H1 (cell line): ENCODE measurements around the gene ADAM19. TPM values are rescaled to one million over a fixed set of nuclear protein-coding genes. Genes with fewer than 3 reads are reported as not detected.

Source experiments
- CTCF ChIA-PET: fragments of 300-600 bp; sonication (Branson Sonifier 250); formaldehyde crosslinking; loops from one replicate; lab custom pipeline; 2021; ENCODE audit not compliant: partially characterized antibody; lab: Charles Lee
- POLR2A ChIA-PET: fragments of 300-600 bp; sonication (Branson Sonifier 250); formaldehyde crosslinking; loops from one replicate; lab custom pipeline; 2021; ENCODE audit warnings: inconsistent platforms; ENCODE audit not compliant: partially characterized antibody; lab: Charles Lee
- DNase-seq, 2 experiments: peaks; one replicate each; pipeline versions ENCODE4 v3.0.0 to v3.0.0-alpha.2; 2010 to 2022; ENCODE audit warnings: low spot score in 2 of 2, low read depth in 1 of 2, mixed read lengths in 1 of 2
- FAIRE-seq: peaks from 2 replicates; lab custom pipeline; 2011; peaks lifted over from hg19 to GRCh38; lab: Jason Lieb, UNC
- H2AFZ ChIP-seq: 2 replicates; pipeline ENCODE4 v1.8.1; 2012; ENCODE audit warnings: low read length, inconsistent platforms
- H2AK5ac ChIP-seq: 2 replicates; pipeline ENCODE4 v1.6.1; 2013; ENCODE audit warnings: low read depth, low read length
- H2BK120ac ChIP-seq: replicated peaks from 2 replicates; pipeline ENCODE3; 2013; ENCODE audit warnings: low read depth, low read length, inconsistent platforms
- H2BK12ac ChIP-seq: 2 replicates; pipeline ENCODE4 v1.6.1; 2013; ENCODE audit warnings: low read depth, low read length
- H2BK15ac ChIP-seq: 2 replicates; pipeline ENCODE4 v1.6.1; 2013; ENCODE audit warnings: low read length
- H2BK20ac ChIP-seq: 2 replicates; pipeline ENCODE4 v1.6.1; 2013; ENCODE audit warnings: low read length
- H2BK5ac ChIP-seq: 2 replicates; pipeline ENCODE4 v1.6.1; 2013; ENCODE audit warnings: low read depth, low read length
- H3K14ac ChIP-seq: 2 replicates; pipeline ENCODE4 v1.6.1; 2013; ENCODE audit warnings: inconsistent platforms; ENCODE audit not compliant: insufficient read length
- H3K18ac ChIP-seq: 2 replicates; pipeline ENCODE4 v1.6.1; 2013; ENCODE audit warnings: low read length; ENCODE audit errors: extremely low read depth
- H3K23ac ChIP-seq: 2 replicates; pipeline ENCODE4 v1.6.1; 2013; ENCODE audit warnings: inconsistent platforms; ENCODE audit not compliant: insufficient read length
- H3K23me2 ChIP-seq: 2 replicates; pipeline ENCODE4 v1.6.1; 2013; ENCODE audit warnings: low read depth, low read length
- H3K27ac ChIP-seq: 2 replicates; pipeline ENCODE4 v1.6.1; 2011; ENCODE audit warnings: low read depth, low read length, inconsistent platforms
- H3K27me3 ChIP-seq, 4 experiments: replicated peaks in 1 of 4; 1 replicate in 1 of 4; 2 replicates in 3 of 4; pipeline versions ENCODE4 v1.6.1 to v1.8.1; 2011 to 2013; ENCODE audit warnings: low read length in 3 of 4, mild to moderate bottlenecking in 3 of 4, inconsistent platforms in 2 of 4, mixed read lengths in 2 of 4, moderate library complexity in 1 of 4; ENCODE audit not compliant: control insufficient read depth in 3 of 4, insufficient read depth in 3 of 4; ENCODE audit errors: extremely low read depth in 1 of 4
- H3K36me3 ChIP-seq, 4 experiments: 2 replicates each; pipeline versions ENCODE4 v1.6.1 to v1.8.1; 2011 to 2013; ENCODE audit warnings: mild to moderate bottlenecking in 4 of 4, low read length in 3 of 4, moderate library complexity in 2 of 4, control low read depth in 1 of 4, inconsistent platforms in 1 of 4; ENCODE audit not compliant: insufficient read depth in 4 of 4, control insufficient read depth in 2 of 4
- H3K4ac ChIP-seq: replicated peaks from 2 replicates; pipeline ENCODE3; 2013; ENCODE audit warnings: low read length, low read depth, mixed read lengths, inconsistent platforms; ENCODE audit not compliant: insufficient read length
- H3K4me1 ChIP-seq, 4 experiments: replicated peaks in 1 of 4; 1 replicate in 1 of 4; 2 replicates in 3 of 4; pipeline versions ENCODE4 v1.6.1 to v1.8.1; 2011 to 2013; ENCODE audit warnings: low read length in 3 of 4, inconsistent platforms in 2 of 4, mixed read lengths in 1 of 4; ENCODE audit not compliant: insufficient read depth in 4 of 4, control insufficient read depth in 3 of 4
- H3K4me2 ChIP-seq, 2 experiments: 2 replicates each; pipeline versions ENCODE4 v1.6.1 to v1.8.1; 2011 to 2013; ENCODE audit warnings: low read depth in 2 of 2, low read length in 2 of 2, control low read depth in 1 of 2, inconsistent platforms in 1 of 2, mild to moderate bottlenecking in 1 of 2; ENCODE audit not compliant: insufficient read depth in 1 of 2
- H3K4me3 ChIP-seq, 4 experiments: fragments of 200-600, 300-600 bp in 1 of 4; sonication (generic), shearing (Covaris generic), sonication (Bioruptor Twin) in 1 of 4; 2 replicates each; pipeline versions ENCODE4 v1.5.1 to v1.8.1; 2011 to 2016; ENCODE audit warnings: low read length in 4 of 4, low read depth in 3 of 4, control low read depth in 2 of 4, inconsistent platforms in 2 of 4, mild to moderate bottlenecking in 2 of 4, mixed read lengths in 1 of 4, moderate library complexity in 1 of 4; ENCODE audit not compliant: insufficient read depth in 2 of 4; ENCODE audit errors: extremely low read depth in 1 of 4
- H3K56ac ChIP-seq: replicated peaks from 2 replicates; pipeline ENCODE3; 2013; ENCODE audit warnings: low read depth, mild to moderate bottlenecking, mixed read lengths, low read length, inconsistent platforms; ENCODE audit not compliant: insufficient read length
- H3K79me1 ChIP-seq: 2 replicates; pipeline ENCODE4 v1.6.1; 2013; ENCODE audit warnings: low read depth, low read length, control low read depth
- H3K79me2 ChIP-seq, 2 experiments: 2 replicates each; pipeline versions ENCODE4 v1.6.1 to v1.8.1; 2012 to 2013; ENCODE audit warnings: low read length in 2 of 2, mild to moderate bottlenecking in 2 of 2, inconsistent platforms in 1 of 2; ENCODE audit not compliant: insufficient read depth in 2 of 2, control insufficient read depth in 1 of 2
- H3K9ac ChIP-seq, 4 experiments: replicated peaks in 1 of 4; 1 replicate in 1 of 4; 2 replicates in 3 of 4; pipeline versions ENCODE4 v1.6.1 to v1.8.1; 2011 to 2013; ENCODE audit warnings: low read depth in 3 of 4, low read length in 3 of 4, control low read depth in 2 of 4, mild to moderate bottlenecking in 2 of 4, moderate library complexity in 2 of 4, inconsistent platforms in 1 of 4; ENCODE audit errors: extremely low read depth in 1 of 4
- H3K9me3 ChIP-seq, 2 experiments: 2 replicates each; pipeline versions ENCODE4 v1.6.1 to v1.8.1; 2012 to 2013; ENCODE audit warnings: mild to moderate bottlenecking in 2 of 2, moderate library complexity in 2 of 2, control low read depth in 1 of 2, inconsistent platforms in 1 of 2, low read depth in 1 of 2, low read length in 1 of 2, mixed read lengths in 1 of 2; ENCODE audit not compliant: insufficient read depth in 2 of 2
- H4K20me1 ChIP-seq, 2 experiments: replicated peaks in 1 of 2; 2 replicates each; pipeline versions ENCODE3 to v1.8.1; 2011 to 2013; ENCODE audit warnings: inconsistent platforms in 2 of 2, low read length in 2 of 2, mild to moderate bottlenecking in 1 of 2; ENCODE audit not compliant: insufficient read depth in 2 of 2, control insufficient read depth in 1 of 2
- H4K5ac ChIP-seq: 2 replicates; pipeline ENCODE4 v1.6.1; 2013; ENCODE audit warnings: low read length, low read depth, mixed read lengths, inconsistent platforms; ENCODE audit not compliant: insufficient read length
- H4K8ac ChIP-seq: 2 replicates; pipeline ENCODE4 v1.8.0; 2013; ENCODE audit warnings: mild to moderate bottlenecking, moderate library complexity, low read length, inconsistent platforms; ENCODE audit not compliant: insufficient read depth; ENCODE audit errors: extremely low read depth
- H4K91ac ChIP-seq: replicated peaks from 2 replicates; pipeline ENCODE3; 2013; ENCODE audit warnings: low read length, mixed read lengths, inconsistent platforms; ENCODE audit not compliant: insufficient read length
- CBX8 ChIP-seq: fragments of 300-800, 300-1000 bp; sonication (generic); IDR thresholded peaks from 2 replicates; pipeline ENCODE4 v1.7.1; 2016; ENCODE audit warnings: low read depth, low read length, borderline replicate concordance
- CEBPB ChIP-seq: IDR thresholded peaks from 2 replicates; pipeline ENCODE4 v1.6.1; 2012; ENCODE audit warnings: low read depth, low read length
- CHD2 ChIP-seq: IDR thresholded peaks from 2 replicates; pipeline ENCODE4 v1.6.1; 2012; ENCODE audit warnings: low read length, improper control_type of control experiment
- FOSL1 ChIP-seq: IDR thresholded peaks from 2 replicates; pipeline ENCODE4 v1.6.1; 2011; ENCODE audit warnings: mild to moderate bottlenecking, low read depth, low read length, moderate library complexity; ENCODE audit not compliant: insufficient read depth
- SIX5 ChIP-seq: IDR thresholded peaks from 2 replicates; pipeline ENCODE4 v1.6.1; 2011; ENCODE audit warnings: mild to moderate bottlenecking, low read depth, low read length
- SP1 ChIP-seq: IDR thresholded peaks from 2 replicates; pipeline ENCODE4 v1.6.1; 2011; ENCODE audit warnings: low read depth, low read length
- SRF ChIP-seq: IDR thresholded peaks from 2 replicates; pipeline ENCODE4 v1.6.1; 2011; ENCODE audit warnings: mild to moderate bottlenecking, low read depth, low read length, moderate library complexity
- WGBS, 2 experiments: shearing (Covaris generic) in 1 of 2; methylation state at CpG; one replicate each; pipeline versions ENCODE4 v1.1.6 to v1.1.7; 2013 to 2015; ENCODE audit warnings: low lambda C conversion rate in 2 of 2, mixed read lengths in 2 of 2, inconsistent platforms in 1 of 2, low coverage in 1 of 2, missing lambda C conversion rate in 1 of 2; ENCODE audit not compliant: insufficient replicate concordance in 2 of 2, insufficient coverage in 1 of 2, insufficient read length in 1 of 2; ENCODE audit errors: extremely low coverage in 1 of 2, missing lambda C conversion rate in 1 of 2; 5-methylcytosine and 5-hydroxymethylcytosine counted together
- polyA plus RNA-seq, 7 experiments: library from polyadenylated mRNA; depleted of rRNA in 3 of 7; stranded (reverse) in 5 of 7; unstranded in 2 of 7; fragments of >200 nt in 5 of 7; fragments of 200-250 nt in 2 of 7; gene quantifications; 1 replicate in 5 of 7; 2 replicates in 1 of 7; 4 replicates in 1 of 7; pipeline versions ENCODE4 v1.2.1 to v1.2.3, GENCODE V29; 2011 to 2013; ENCODE audit warnings: missing spikeins in 2 of 7, mixed read lengths in 2 of 7
- total RNA-seq: library from RNA; stranded (reverse); fragmentation: NEBNext Ultra II Directional; extraction: Animal tissue kit (Norgen Biotek cat#: 25700); gene quantifications from 2 replicates; pipeline ENCODE4 v1.2.1, GENCODE V29; 2021

The ADAM19 gene
- total and polyA plus RNA-seq, 2 of the 8 experiments (the other 6 are each of a cell fraction or from before 2014, with no cell fraction given) = 6.5 to 22.7 TPM

DNA sequence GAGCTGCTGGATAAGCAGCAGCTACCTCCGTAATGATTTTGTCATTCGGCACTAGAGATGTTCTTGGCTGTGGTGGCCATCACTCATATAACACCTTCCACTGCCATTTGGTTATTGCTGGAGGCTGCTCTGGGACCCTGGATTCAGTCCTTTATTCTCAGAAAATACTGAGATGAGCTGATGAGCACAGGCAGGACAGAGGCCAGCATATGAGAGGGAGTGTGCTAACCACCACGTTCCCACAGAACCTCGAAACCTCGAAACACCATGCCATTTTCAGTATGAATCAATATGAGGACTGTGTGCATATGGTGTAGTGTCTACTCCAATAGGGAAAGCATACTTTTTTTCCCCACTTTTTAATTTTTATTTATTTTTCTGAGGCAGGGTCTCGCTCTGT, 56.6 kb downstream of the ADAM19 start:
- Histone ChIP-seq H3K18ac (no peak overlapping the region), H3K36me3 (no peaks in the 10 kb centered on the region; a peak in 1 of 8 replicates), H3K79me2 (no peaks in the 10 kb centered on the region), H4K5ac (no peak overlapping the region), H4K8ac (no peak overlapping the region), H3K27me3 (no peaks in the 10 kb centered on the region), H3K27ac (no peak overlapping the region), H2BK12ac (no peak overlapping the region), H3K23ac (no peak overlapping the region), H4K20me1 (peaks cover 0 to 2% of the 10 kb centered on the region in 2 experiments), H2BK5ac (no peak overlapping the region), H3K4ac (no peak overlapping the region), H2AFZ (no peak overlapping the region), H3K23me2 (no peaks in the 10 kb centered on the region), H3K14ac (no peak overlapping the region), H3K4me3 (no peak overlapping the region), H4K91ac (no peak overlapping the region), H2AK5ac (no peak overlapping the region), H3K9me3 (no peaks in the 10 kb centered on the region), H3K4me2 (no peak overlapping the region), H2BK15ac (no peak overlapping the region), H3K9ac (no peak overlapping the region), H2BK20ac (no peak overlapping the region), H3K4me1 (no peaks in the 10 kb centered on the region), H3K56ac (no peak overlapping the region), H2BK120ac (no peak overlapping the region), H3K79me1 (no peaks in the 10 kb centered on the region)
- ChIA-PET POLR2A (no interaction called here), CTCF (interaction anchor here (0.5 to 1.6 kb wide), 5 partner anchors 9 to 224 kb away, joined by 3 read pairs; partner anchors contain the start of gene LSM11)
- WGBS, 2 experiments = 91% methylated on average over 6 of the region's 6 CpGs; no CpG with 5 or more reads in 1 of the 2 experiments
- no peak for FAIRE-seq
- no peak for DNase-seq
- TF ChIP-seq CEBPB (no peak), CHD2 (no peak), FOSL1 (no peak), CBX8 (no peak), SRF (no peak), SP1 (no peak), SIX5 (no peak)
